GM12865 (cell line): Measurements from ENCODE around the gene CYSRT1.
A peak's percentile ranks its signal among the peaks of the same experiment; 100 is the strongest.
"Not testable (repeated sequence)": the region's sequence is repeated elsewhere in the genome, so short reads cannot be mapped to it uniquely, and the experiment has no call there.

Experiments
- DNase-seq: peaks from one replicate; pipeline ENCODE4 v3.0.0; 2010; ENCODE audit warnings: low read depth
- H3K4me3 ChIP-seq: 2 replicates; pipeline ENCODE4 v1.5.1; 2011; ENCODE audit warnings: mild to moderate bottlenecking, low read depth, low read length, control low read depth
- CTCF ChIP-seq: IDR thresholded peaks from 2 replicates; pipeline ENCODE4 v1.5.1; 2011; ENCODE audit warnings: low read length, control low read depth, low read depth, inconsistent platforms; ENCODE audit not compliant: insufficient read depth; ENCODE audit errors: missing control alignments

CYSRT1 gene

GRCh38 chr9:137240841-137241489 is 16.0 kb downstream of the CYSRT1 start, which contains the start of gene TUBB4B:
Gene TUBB4B (plus strand): TSS chr9:137241287. CDS start chr9:137241361, 74 bp downstream.
- TF ChIP-seq CTCF: no peak
- peak; percentile 100 for DNase-seq
- H3K4me3 ChIP-seq: peak within 1 kb of the TSS; percentile 77

- peak overlapping the region; percentile 77 for H3K4me3 ChIP-seq
- TF ChIP-seq CTCF: no peak
- peak; percentile 58 for DNase-seq
Observed at GRCh38 chr9:137241490-137242268, 16.7 kb downstream of the CYSRT1 start.

GRCh38 chr9:137242269-137243203 is 17.6 kb downstream of the CYSRT1 start:
- H3K4me3 ChIP-seq: peak overlapping the region; percentile 77
- DNase-seq: no peak
- no peak for TF ChIP-seq CTCF

- not testable (repeated sequence) for DNase-seq
Observed at GRCh38 chr9:137243266-137243625, 18.3 kb downstream of the CYSRT1 start.

GRCh38 chr9:137243626-137244485 is 18.9 kb downstream of the CYSRT1 start:
- DNase-seq: no peak
- no peak for TF ChIP-seq CTCF
- H3K4me3 ChIP-seq: no peak overlapping the region

More at GRCh38 chr9:137243266-137243625, 18.3 kb downstream of the CYSRT1 start:
- not testable (repeated sequence) for H3K4me3 ChIP-seq

GRCh38 chr9:137244486-137245449 is 19.8 kb downstream of the CYSRT1 start:
- TF ChIP-seq CTCF: no peak
- DNase-seq: no peak
- H3K4me3 ChIP-seq: no peak overlapping the region
